GM18520 (cell line): ENCODE data around the gene SLC13A4.

ENCODE experiments used
- ATAC-seq: cut with Tn5 transposase; IDR thresholded peaks from one replicate; pipeline ENCODE4 v1.9.1; 2021; ENCODE audit not compliant: unreplicated experiment

SLC13A4 gene

GRCh38 chr7:135719688-135720087, 8.3 kb downstream of the SLC13A4 start:
- no peak for ATAC-seq

DNA sequence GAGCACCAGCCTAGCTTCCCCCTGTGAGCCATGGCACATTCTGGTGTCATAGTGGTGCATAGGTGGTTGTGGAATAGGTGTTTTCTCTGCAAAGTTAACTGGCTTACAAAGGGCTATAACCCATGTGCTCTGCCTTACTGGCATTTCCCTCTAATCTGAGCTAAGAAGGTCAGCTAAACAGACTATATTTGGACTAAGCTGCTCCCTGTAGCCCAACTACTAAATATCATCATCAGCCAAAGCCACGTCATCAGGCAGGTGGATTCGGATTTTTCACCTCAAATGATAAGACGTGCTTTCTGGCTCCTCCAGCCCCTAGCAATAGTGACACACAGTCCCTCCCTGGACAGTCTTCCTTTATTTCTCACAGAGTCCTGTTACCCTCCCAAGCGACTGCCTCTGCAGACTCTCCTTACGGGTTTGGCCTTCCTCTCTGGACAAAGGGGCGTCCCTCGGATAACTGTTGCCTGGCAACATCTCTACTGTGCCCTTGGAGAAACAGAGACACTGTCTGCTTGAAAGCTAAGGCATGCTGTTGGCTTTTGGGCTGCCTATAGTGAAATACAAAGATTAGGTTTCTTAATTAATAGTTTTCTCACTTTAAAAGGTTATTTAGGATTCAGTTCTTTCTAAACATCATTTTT, 9.1 kb downstream of the SLC13A4 start:
- no peak for ATAC-seq

DNA sequence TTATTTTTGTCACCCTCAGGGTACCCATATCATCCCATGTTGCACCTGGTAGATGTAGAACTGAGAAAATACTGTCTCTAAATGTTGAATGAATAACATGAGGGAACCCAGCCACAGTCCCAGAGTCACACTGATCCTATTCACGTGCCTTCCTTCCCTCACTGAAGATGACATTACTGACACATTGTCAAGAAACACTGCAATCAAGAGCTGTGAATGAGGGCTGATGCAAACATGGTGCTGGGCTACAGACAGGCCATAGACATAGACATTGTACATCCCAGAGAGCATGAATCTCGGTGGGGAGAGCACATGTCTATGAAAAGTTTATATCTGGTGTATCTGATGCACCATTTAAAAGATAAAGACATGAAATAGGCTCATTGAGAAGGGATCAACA, 9.8 kb downstream of the SLC13A4 start:
- ATAC-seq: no peak

- no peak for ATAC-seq
These were observed 10.3 kb downstream of the SLC13A4 start for GRCh38 chr7:135717693-135718092.

GRCh38 chr7:135716677-135717238, 11.2 kb downstream of the SLC13A4 start:
- ATAC-seq: no peak

- no peak for ATAC-seq
These were observed 12.3 kb downstream of the SLC13A4 start for GRCh38 chr7:135715673-135716072.

- no peak for ATAC-seq
These were observed 12.9 kb downstream of the SLC13A4 start for GRCh38 chr7:135715055-135715522.

DNA sequence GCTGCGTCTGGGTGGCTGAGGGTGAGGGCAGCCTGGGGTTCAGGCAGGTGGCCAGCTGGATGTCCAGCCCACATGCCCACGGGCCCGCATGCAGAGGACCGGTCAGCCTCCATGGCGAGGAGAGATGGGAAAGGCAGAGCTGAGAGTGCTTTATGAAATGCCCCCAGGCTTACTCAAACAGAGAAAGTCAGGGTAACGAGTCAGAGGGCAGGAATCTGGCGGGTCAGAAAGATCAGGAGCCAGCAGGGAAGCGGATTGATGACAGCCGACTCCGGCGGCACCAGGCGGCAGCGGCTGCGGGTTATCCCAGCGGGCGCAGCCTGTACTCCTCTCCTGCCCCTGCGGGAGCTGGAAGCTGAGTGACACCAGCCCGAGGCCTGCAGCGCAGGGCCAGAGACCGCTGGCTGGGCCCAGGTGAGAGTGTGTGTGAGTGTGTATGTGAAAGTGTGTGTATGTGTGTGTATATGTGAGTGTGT, 13.4 kb downstream of the SLC13A4 start:
- no peak for ATAC-seq

DNA sequence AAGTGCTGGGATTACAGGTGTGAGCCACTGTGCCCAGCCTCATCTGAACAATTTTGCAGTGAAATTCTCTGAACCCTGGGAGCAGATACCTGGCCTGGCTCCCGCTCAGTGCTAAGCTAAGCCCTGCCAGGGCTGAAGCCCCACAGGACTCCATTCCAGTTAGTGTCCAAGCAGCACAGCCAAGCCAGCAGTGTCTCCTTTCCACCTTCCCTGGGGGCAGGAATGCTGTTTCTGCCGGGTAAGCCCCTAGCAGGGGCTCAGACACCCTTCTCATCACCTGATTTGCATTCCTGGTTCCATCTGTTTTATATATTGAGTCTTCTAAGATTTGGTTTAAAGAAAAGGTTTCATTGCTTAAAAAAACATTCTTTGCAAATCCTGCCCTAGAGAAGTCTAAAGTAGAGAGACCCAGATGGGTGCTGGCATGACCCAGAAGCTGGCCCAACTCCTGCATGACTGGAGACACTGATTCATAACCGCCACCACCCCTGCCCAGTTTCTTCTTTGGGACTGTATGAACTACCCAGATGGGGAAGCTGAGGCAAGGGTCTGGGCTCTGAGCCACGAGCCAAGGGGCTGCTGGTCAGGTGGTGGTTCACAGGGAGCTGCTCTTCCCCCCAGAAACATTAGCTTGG, 14.0 kb downstream of the SLC13A4 start:
- no peak for ATAC-seq

DNA sequence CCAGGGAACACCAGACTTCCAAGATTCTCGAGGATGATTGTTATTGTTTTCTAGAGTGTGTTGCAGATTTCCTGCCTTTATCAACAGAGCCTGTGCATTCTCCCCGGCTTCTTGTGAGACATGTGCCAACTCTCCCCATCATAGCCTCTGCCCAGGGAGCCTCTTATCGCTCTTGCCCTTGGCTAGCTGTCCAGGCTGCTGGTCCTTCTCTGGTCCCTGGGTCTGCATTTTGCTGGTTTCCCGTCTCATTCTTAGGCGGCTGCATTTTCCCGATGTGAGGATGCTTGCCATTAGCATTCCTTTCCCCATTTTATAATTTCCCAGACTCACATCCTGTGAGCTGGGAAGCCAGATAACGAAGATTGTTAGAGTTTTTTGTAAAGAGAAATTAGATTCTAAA, 15.2 kb downstream of the SLC13A4 start:
- ATAC-seq: no peak

- ATAC-seq: no peak
These were observed 15.7 kb downstream of the SLC13A4 start for GRCh38 chr7:135712182-135712782.

DNA sequence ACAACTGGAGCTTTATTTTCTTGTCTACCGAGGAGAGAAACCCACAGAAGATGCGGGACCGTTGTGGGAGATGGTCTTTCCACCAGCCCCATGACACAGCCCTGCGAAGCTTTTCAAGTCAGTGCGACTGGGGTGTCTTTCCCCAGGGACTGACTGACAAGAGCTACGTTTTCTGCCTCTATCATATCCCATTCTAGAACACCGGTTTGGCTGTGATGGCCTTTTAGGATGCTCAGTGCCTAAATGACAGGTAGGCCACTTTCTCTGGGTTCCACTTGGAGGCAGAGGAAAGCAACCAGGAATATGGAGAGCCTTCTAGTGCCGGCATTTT, 16.9 kb downstream of the SLC13A4 start:
- no peak for ATAC-seq

DNA sequence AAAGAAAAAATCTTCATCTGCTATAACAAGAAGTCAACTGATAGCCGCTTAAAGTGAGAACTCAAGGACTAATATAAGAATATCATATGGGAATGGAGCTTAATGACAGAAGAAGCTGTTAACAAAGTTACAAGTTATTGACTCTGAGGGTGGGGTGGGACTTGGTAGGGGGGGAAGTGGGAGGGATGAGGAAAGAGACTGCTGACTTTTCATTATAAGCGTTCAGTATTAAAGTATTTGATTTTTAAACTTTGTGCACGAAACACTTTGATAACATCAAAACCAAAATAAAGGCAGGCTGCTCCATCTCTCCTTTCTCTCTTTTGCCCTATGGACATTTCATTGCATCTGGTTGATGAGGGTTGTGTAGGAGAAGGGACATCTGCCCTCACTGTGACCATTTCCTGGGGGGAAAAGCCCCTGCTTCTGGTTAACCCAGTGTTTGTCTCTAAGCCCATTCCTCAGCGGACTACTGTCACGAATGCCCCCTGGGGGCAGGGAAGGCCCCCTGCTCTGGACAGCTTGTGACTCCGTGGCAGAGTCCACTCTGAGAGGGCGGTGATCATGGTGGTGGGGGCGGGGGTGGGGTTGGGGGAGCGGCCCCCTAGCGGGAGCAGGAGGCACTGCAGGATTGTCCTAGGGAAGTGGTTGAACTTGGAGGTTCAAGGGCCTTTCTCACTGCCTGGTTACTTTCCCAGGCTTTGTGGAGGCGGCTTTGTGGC, 17.4 kb downstream of the SLC13A4 start:
- ATAC-seq: no peak

GRCh38 chr7:135709508-135709907, 18.5 kb downstream of the SLC13A4 start:
- no peak for ATAC-seq

DNA sequence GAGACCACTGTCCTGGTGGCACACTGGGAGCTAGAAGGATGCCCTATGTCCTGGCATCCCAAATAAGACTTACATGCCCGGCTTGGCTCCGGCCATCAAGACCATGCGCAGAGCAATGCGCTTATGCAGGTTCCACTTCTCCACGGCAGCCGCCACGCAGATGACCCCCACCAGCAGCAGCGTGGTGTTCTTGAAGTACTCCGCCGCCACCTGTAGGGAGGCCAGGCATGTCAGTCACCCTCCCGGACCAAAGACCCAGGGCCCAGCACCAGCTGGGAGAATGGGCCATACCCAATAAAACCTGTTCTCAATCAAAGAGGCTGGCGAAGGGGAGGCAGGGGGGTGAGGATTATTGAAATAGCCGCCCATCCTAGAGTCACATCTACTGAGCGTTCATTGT, 19.9 kb downstream of the SLC13A4 start:
- ATAC-seq: no peak

DNA sequence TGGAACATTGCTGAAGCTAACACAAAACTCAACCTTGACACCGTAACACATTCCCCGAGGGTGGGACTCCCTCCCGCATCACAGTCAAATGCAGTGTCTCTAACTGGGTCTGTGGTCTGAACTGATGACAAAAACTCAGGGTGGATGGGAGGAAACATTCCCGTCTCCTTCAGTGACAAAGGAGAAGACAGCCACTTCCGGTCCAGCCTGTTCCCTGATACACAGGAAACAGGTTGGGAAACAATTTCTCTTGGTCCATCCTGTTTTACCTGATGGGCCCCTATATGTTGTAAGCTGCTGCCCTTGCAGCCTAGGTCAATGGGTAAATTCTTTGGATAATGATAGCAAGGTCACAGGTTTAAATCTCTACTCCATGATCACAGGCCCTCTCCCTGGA, 20.4 kb downstream of the SLC13A4 start:
- no peak for ATAC-seq

DNA sequence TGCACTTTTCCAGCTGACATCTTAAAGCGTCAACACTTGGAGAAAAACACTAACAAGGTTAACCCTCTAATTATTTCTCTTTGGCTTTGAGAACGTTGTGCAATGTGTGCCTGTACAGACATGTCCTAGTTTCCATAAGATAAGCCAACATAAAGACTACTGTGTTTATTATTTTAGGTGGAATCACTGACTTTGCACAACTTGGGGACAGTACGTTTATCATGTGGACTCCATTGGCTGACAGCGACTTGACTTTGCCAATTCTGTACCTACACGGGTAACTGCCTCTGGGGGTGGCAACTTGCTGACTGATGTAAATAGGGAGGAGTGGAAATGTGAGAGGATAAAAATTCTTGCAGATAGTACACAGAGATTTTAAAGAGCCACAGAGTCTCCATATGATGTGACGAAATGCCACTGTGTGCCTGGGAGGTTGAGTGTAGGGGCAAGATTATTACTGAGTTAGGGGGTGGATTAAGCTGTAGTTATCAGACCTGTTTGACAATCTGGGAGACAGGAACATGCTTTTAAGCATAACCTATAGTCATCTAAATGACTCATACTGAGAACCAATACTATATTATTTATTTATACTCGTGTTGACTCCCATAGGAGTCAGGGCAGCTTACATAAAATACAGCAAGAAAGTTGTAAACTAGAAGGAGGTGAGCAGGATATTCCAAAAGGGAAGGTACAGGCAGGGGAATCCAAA, 21.0 kb downstream of the SLC13A4 start:
- no peak for ATAC-seq

DNA sequence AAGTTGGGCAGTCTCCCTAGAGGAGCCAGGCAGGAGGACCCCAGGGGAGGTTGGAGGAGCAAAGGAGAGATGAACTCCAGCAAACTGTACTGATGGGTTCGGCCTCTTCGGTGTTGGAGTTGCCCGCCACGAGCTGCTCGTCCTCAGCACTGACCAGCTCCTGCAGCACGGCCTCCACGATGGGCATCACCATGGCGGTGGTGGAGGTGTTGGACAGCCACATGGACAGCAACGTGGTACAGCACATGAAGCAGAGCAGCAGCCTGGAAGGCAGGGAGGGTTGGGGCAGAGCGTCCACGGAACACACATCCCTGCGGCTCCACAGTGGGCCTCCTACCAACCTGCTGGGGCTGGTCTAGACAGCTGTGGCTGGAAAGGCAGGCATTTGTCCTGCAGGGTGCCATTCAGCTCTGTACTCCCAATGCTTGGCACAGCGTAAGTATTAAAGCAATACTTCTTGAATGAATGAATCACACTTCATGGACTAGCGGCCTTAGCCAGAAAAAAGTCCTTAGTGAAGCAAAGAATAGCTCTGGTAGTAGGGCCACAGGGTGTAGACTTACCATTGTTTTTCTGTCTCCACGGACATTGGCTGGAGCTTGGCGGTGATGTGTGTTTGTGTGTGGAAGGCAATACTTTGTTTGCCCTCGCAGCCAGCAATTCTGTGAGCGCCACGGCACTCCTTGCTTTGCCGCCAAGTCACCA, 21.8 kb downstream of the SLC13A4 start:
- no peak for ATAC-seq

DNA sequence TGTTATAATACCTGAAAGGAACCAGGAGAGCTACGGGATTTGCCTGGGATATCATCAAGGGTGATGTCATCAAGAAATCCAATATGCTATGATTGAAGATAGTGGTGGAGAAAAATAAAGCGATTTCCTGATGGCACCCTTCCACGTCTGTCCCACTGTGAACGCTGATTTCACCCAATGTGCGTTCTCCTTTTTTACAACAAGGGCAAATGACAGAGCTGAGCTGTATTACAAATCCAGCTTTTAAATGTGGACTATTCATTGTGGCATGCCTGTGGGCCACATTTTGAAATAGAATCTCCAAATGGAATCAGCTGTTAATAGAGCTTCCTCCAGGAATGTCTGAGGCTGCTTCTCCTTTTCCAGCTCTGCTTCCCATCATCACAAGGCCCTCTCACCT, 23.3 kb downstream of the SLC13A4 start:
- no peak for ATAC-seq

DNA sequence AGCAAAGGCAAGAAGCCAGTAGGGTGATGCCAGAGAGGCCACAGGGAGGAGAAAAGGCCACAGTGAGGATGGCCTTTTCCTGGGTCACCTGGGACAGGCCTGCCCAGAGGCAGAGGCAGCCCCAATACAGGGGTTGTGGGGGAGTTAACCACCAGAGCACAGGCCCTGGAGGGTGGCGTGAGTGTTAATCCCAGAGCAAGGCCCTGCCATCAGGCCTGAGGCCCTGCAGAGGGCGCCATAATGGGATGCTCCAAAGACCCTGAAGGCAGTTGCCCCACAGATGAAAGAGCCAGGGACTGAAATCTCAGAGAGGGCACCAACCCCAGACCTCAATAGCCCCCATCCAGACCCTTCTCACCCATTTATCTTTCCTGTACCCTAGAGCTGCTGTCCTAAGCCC, 23.9 kb downstream of the SLC13A4 start:
- no peak for ATAC-seq
